Central memory CD8-positive, alpha-beta T cell (primary cell): ENCODE measurements around the gene DPEP2NB.
"Not testable (repeated sequence)": the region's sequence is repeated elsewhere in the genome, so short reads cannot be mapped to it uniquely, and the experiment has no call there.

ENCODE experiments used
- ATAC-seq: fragments of 150-1000 bp; cut with Tn5 transposase; replicated peaks from 2 replicates; pipeline ENCODE4 v1.10.0; 2022; ENCODE audit warnings: mild to moderate bottlenecking, moderate FRiP score, moderate number of reproducible peaks; ENCODE audit not compliant: poor library complexity, severe bottlenecking; ENCODE audit errors: extremely low read depth
- DNase-seq, 2 donors: peaks; one replicate each; pipeline ENCODE4 v3.0.0; 2021; ENCODE audit warnings: low spot score in 2 of 2
- H3K27ac Mint-ChIP-seq: one replicate; pipeline ENCODE4 v1.8.0; 2022; ENCODE audit warnings: low read depth, mild to moderate bottlenecking, moderate library complexity, mixed read lengths
- H3K27me3 Mint-ChIP-seq: one replicate; pipeline ENCODE4 v1.8.0; 2022; ENCODE audit warnings: mixed read lengths
- H3K36me3 Mint-ChIP-seq: one replicate; pipeline ENCODE4 v1.8.0; 2022; ENCODE audit warnings: mild to moderate bottlenecking, moderate library complexity, mixed read lengths; ENCODE audit not compliant: insufficient read depth
- H3K4me1 Mint-ChIP-seq: one replicate; pipeline ENCODE4 v1.8.0; 2022; ENCODE audit warnings: mixed read lengths
- H3K4me3 Mint-ChIP-seq: one replicate; pipeline ENCODE4 v1.8.0; 2022; ENCODE audit warnings: mild to moderate bottlenecking, moderate library complexity, mixed read lengths
- H3K9me3 Mint-ChIP-seq: one replicate; pipeline ENCODE4 v1.8.0; 2022; ENCODE audit warnings: mixed read lengths

DPEP2NB gene

GRCh38 chr16:67972285-67972684 lies 43.4 kb downstream of the DPEP2NB start:
- not testable (repeated sequence) for H3K27me3 Mint-ChIP-seq, H3K9me3 Mint-ChIP-seq, H3K4me3 Mint-ChIP-seq, DNase-seq, ATAC-seq, H3K27ac Mint-ChIP-seq, H3K36me3 Mint-ChIP-seq
- H3K4me1 Mint-ChIP-seq: peaks cover 19% of the 10 kb centered on the region

GRCh38 chr16:67971111-67971510 lies 44.6 kb downstream of the DPEP2NB start:
- Mint-ChIP-seq H3K27ac (no peak overlapping the region), H3K4me1 (peaks cover 27% of the 10 kb centered on the region), H3K27me3 (peaks cover 3% of the 10 kb centered on the region), H3K9me3 (no peaks in the 10 kb centered on the region), H3K4me3 (no peak overlapping the region), H3K36me3 (peaks cover 6% of the 10 kb centered on the region)
- no peak for ATAC-seq
- DNase-seq: no peak

GRCh38 chr16:67969254-67970039 lies 46.3 kb downstream of the DPEP2NB start:
- DNase-seq (no peak), ATAC-seq (peak; percentile 23)
- no peaks in the 10 kb centered on the region for H3K27me3 Mint-ChIP-seq
- H3K4me1 Mint-ChIP-seq: peaks cover 34% of the 10 kb centered on the region
- no peaks in the 10 kb centered on the region for H3K9me3 Mint-ChIP-seq
- H3K36me3 Mint-ChIP-seq: peaks cover 9% of the 10 kb centered on the region
- H3K27ac Mint-ChIP-seq: peak overlapping the region; percentile 73
- H3K4me3 Mint-ChIP-seq: peak overlapping the region; percentile 85

GRCh38 chr16:67968400-67969253 lies 47.1 kb downstream of the DPEP2NB start, which contains the start of gene SLC12A4:
Gene SLC12A4, minus strand, starts transcription at chr16:67968637. Its CDS starts 84 bp downstream, at chr16:67968553.
- Mint-ChIP-seq H3K4me1 (peaks cover 34% of the 10 kb centered on the region), H3K27me3 (no peaks in the 10 kb centered on the region), H3K36me3 (peaks cover 9% of the 10 kb centered on the region), H3K4me3 (peak within 1 kb of the TSS; percentile 85), H3K27ac (peak within 1 kb of the TSS; percentile 77), H3K9me3 (no peaks in the 10 kb centered on the region)
- ATAC-seq (peak; percentile 85), DNase-seq (peak; percentile 71 to 81)

GRCh38 chr16:67967958-67968399 lies 47.7 kb downstream of the DPEP2NB start:
- Mint-ChIP-seq H3K4me3 (peak overlapping the region; percentile 85), H3K36me3 (peaks cover 9% of the 10 kb centered on the region)
- ATAC-seq: peak; percentile 17

GRCh38 chr16:67967183-67967957 lies 48.3 kb downstream of the DPEP2NB start:
- Mint-ChIP-seq H3K36me3 (peaks cover 9% of the 10 kb centered on the region), H3K27me3 (no peaks in the 10 kb centered on the region), H3K4me3 (peak overlapping the region; percentile 85), H3K9me3 (no peaks in the 10 kb centered on the region), H3K4me1 (peaks cover 39% of the 10 kb centered on the region), H3K27ac (peak overlapping the region; percentile 77)
- no peak for DNase-seq
- ATAC-seq: peak; percentile 12

More at GRCh38 chr16:67967958-67968399, 47.7 kb downstream of the DPEP2NB start:
- no peak for DNase-seq
- Mint-ChIP-seq H3K4me1 (peaks cover 35% of the 10 kb centered on the region), H3K27me3 (no peaks in the 10 kb centered on the region), H3K27ac (peak overlapping the region; percentile 77), H3K9me3 (no peaks in the 10 kb centered on the region)

GRCh38 chr16:67966549-67967182 lies 49.0 kb downstream of the DPEP2NB start:
- Mint-ChIP-seq H3K9me3 (no peaks in the 10 kb centered on the region), H3K4me1 (peaks cover 39% of the 10 kb centered on the region), H3K36me3 (peaks cover 9% of the 10 kb centered on the region), H3K27ac (peak overlapping the region; percentile 77), H3K27me3 (no peaks in the 10 kb centered on the region), H3K4me3 (peak overlapping the region; percentile 85)
- DNase-seq (no peak), ATAC-seq (no peak)

GRCh38 chr16:67965668-67966548 lies 49.8 kb downstream of the DPEP2NB start:
- Mint-ChIP-seq H3K9me3 (no peaks in the 10 kb centered on the region), H3K27ac (no peak overlapping the region), H3K4me3 (no peak overlapping the region), H3K4me1 (peaks cover 39% of the 10 kb centered on the region), H3K36me3 (peaks cover 9% of the 10 kb centered on the region), H3K27me3 (no peaks in the 10 kb centered on the region)
- ATAC-seq (no peak), DNase-seq (no peak)

GRCh38 chr16:67964477-67965131 lies 51.1 kb downstream of the DPEP2NB start:
- Mint-ChIP-seq H3K36me3 (peaks cover 7% of the 10 kb centered on the region), H3K27me3 (no peaks in the 10 kb centered on the region), H3K4me1 (peaks cover 35% of the 10 kb centered on the region), H3K4me3 (no peak overlapping the region), H3K9me3 (no peaks in the 10 kb centered on the region), H3K27ac (no peak overlapping the region)
- no peak for ATAC-seq
- no peak for DNase-seq

- H3K36me3 Mint-ChIP-seq: peaks cover 6% of the 10 kb centered on the region
- H3K9me3 Mint-ChIP-seq: no peaks in the 10 kb centered on the region
- DNase-seq (no peak), ATAC-seq (no peak)
- no peak overlapping the region for H3K4me3 Mint-ChIP-seq
- no peaks in the 10 kb centered on the region for H3K27me3 Mint-ChIP-seq
- H3K4me1 Mint-ChIP-seq: peaks cover 27% of the 10 kb centered on the region
- H3K27ac Mint-ChIP-seq: no peak overlapping the region
Observed at GRCh38 chr16:67963662-67964321, 51.9 kb downstream of the DPEP2NB start.
